B cell (primary cell): ENCODE results near the gene CMTM1. TPM values are rescaled to one million over a fixed set of nuclear protein-coding genes. Genes with fewer than 3 reads are reported as not detected.
"Not testable (repeated sequence)": the region's sequence is repeated elsewhere in the genome, so short reads cannot be mapped to it uniquely, and the experiment has no call there.

Experiments
- ATAC-seq: fragments of 200-7000 bp; cut with Tn5 transposase; one replicate; pipeline ENCODE4 v1.10.0; 2021; ENCODE audit warnings: low read depth, mild to moderate bottlenecking, moderate number of reproducible peaks, moderate library complexity
- CTCF ChIA-PET: fragments of 350-600 bp; sonication (Branson Sonifier 250); formaldehyde crosslinking; loops from one replicate; lab custom pipeline; 2021; ENCODE audit warnings: antibody characterized with exemption, inconsistent platforms; lab: Charles Lee
- POLR2A ChIA-PET: fragments of 350-600 bp; sonication (Branson Sonifier 250); formaldehyde crosslinking; loops from one replicate; lab custom pipeline; 2021; ENCODE audit warnings: antibody characterized with exemption; lab: Charles Lee
- DNase-seq: peaks from one replicate; pipeline ENCODE4 v3.0.0; 2013
- H2AFZ ChIP-seq: 2 replicates; pipeline ENCODE4 v1.6.1; 2012; ENCODE audit warnings: mild to moderate bottlenecking, low read depth, low read length; ENCODE audit not compliant: insufficient read depth, poor library complexity, severe bottlenecking
- H3K27ac ChIP-seq, 2 donors: 1 replicate in 1 of 2; 2 replicates in 1 of 2; pipeline ENCODE4 v1.5.1; 2012 to 2013; ENCODE audit warnings: low read length in 2 of 2, mild to moderate bottlenecking in 2 of 2, moderate library complexity in 1 of 2
- H3K27me3 ChIP-seq, 4 experiments: fragments of 200-600 bp in 1 of 4; sonication (generic) in 1 of 4; replicated peaks in 1 of 4; 1 replicate in 2 of 4; 2 replicates in 2 of 4; pipeline versions ENCODE4 v1.6.1 to v1.7.0; 2013 to 2016; ENCODE audit warnings: low read length in 3 of 4, mild to moderate bottlenecking in 2 of 4, mixed read lengths in 1 of 4, moderate library complexity in 1 of 4; ENCODE audit not compliant: insufficient read depth in 4 of 4, control insufficient read depth in 3 of 4; ENCODE audit errors: control extremely low read depth in 1 of 4
- H3K36me3 ChIP-seq, 2 experiments: replicated peaks in 1 of 2; 1 replicate in 1 of 2; 2 replicates in 1 of 2; pipeline versions ENCODE4 v1.6.1 to v1.7.1; 2013; ENCODE audit warnings: low read length in 1 of 2; ENCODE audit not compliant: insufficient read depth in 2 of 2, control insufficient read depth in 1 of 2; ENCODE audit errors: control extremely low read depth in 1 of 2, extremely low read depth in 1 of 2
- H3K4me1 ChIP-seq, 2 donors: fragments of 200-600 bp in 1 of 2; sonication (generic) in 1 of 2; 1 replicate in 1 of 2; 2 replicates in 1 of 2; pipeline versions ENCODE4 v1.5.1 to v1.6.1; 2013 to 2017; ENCODE audit warnings: low read length in 2 of 2; ENCODE audit not compliant: control insufficient read depth in 2 of 2, insufficient read depth in 2 of 2
- H3K4me2 ChIP-seq: replicated peaks from 2 replicates; pipeline ENCODE3; 2012; ENCODE audit warnings: mild to moderate bottlenecking, low read depth, low read length; ENCODE audit not compliant: poor library complexity, severe bottlenecking
- H3K4me3 ChIP-seq, 5 experiments: fragments of 200-600 bp in 1 of 5; sonication (generic) in 1 of 5; 1 replicate in 3 of 5; 2 replicates in 2 of 5; pipeline versions ENCODE4 v1.5.1 to v1.7.0; 2011 to 2016; ENCODE audit warnings: low read length in 4 of 5, mild to moderate bottlenecking in 4 of 5, low read depth in 2 of 5, control low read depth in 1 of 5, moderate library complexity in 1 of 5; ENCODE audit not compliant: insufficient read depth in 1 of 5; ENCODE audit errors: control extremely low read depth in 1 of 5, extremely low read depth in 1 of 5
- H3K79me2 ChIP-seq: fragments of 200-600 bp; sonication (generic); one replicate; pipeline ENCODE4 v1.6.0; 2016; ENCODE audit warnings: low read length; ENCODE audit not compliant: control insufficient read depth, insufficient read depth
- H3K9ac ChIP-seq: fragments of 200-600 bp; sonication (generic); 2 replicates; pipeline ENCODE4 v1.6.1; 2017; ENCODE audit warnings: mild to moderate bottlenecking, low read length, moderate library complexity
- H3K9me3 ChIP-seq, 3 donors: one replicate each; pipeline versions ENCODE4 v1.6.1 to v1.7.1; 2013; ENCODE audit warnings: low read length in 2 of 3; ENCODE audit not compliant: control insufficient read depth in 2 of 3, insufficient read depth in 1 of 3; ENCODE audit errors: control extremely low read depth in 1 of 3
- H4K20me1 ChIP-seq: 2 replicates; pipeline ENCODE4 v1.6.0; 2012; ENCODE audit warnings: mild to moderate bottlenecking, low read length; ENCODE audit not compliant: insufficient read depth, control insufficient read depth, poor library complexity, severe bottlenecking
- H3K27ac Mint-ChIP-seq: one replicate; pipeline ENCODE4 v1.8.0; 2021; ENCODE audit warnings: mixed read lengths
- H3K27me3 Mint-ChIP-seq: one replicate; pipeline ENCODE4 v1.8.0; 2021; ENCODE audit warnings: mixed read lengths
- H3K4me1 Mint-ChIP-seq: one replicate; pipeline ENCODE4 v1.8.0; 2021; ENCODE audit warnings: mixed read lengths
- H3K4me3 Mint-ChIP-seq: one replicate; pipeline ENCODE4 v1.8.0; 2021; ENCODE audit warnings: mixed read lengths
- H3K9me3 Mint-ChIP-seq: one replicate; pipeline ENCODE4 v1.8.0; 2022; ENCODE audit warnings: mixed read lengths; ENCODE audit not compliant: insufficient read depth
- EZH2 ChIP-seq: IDR thresholded peaks from 2 replicates; pipeline ENCODE4 v1.6.1; 2012; ENCODE audit warnings: borderline replicate concordance, low read depth, mild to moderate bottlenecking, moderate library complexity, low read length; ENCODE audit not compliant: insufficient read depth, poor library complexity, severe bottlenecking
- WGBS: methylation state at CpG from one replicate; pipeline ENCODE4 v1.1.5; 2013; ENCODE audit warnings: missing lambda C conversion rate; ENCODE audit not compliant: insufficient coverage; 5-methylcytosine and 5-hydroxymethylcytosine counted together
- intact Hi-C: fragments of 100-400 bp; cut with micrococcal nuclease; formaldehyde crosslinking; loops from one replicate; pipeline ENCODE4 v1.10.0; 2022
- polyA plus RNA-seq: library from polyadenylated mRNA; depleted of rRNA; stranded (reverse); fragments of >200 nt; gene quantifications from 2 replicates; pipeline ENCODE4 v1.2.3, GENCODE V29; 2012
- total RNA-seq, 2 donors: library from RNA; stranded (reverse); fragments of 120-200 nt in 1 of 2; gene quantifications; 1 replicate in 1 of 2; 2 replicates in 1 of 2; pipeline versions ENCODE4 v1.2.3 to v1.2.4, GENCODE V29; 2013 to 2022
- TF ChIP-seq, protein P1 (sequence below): fragments of 200-600 bp; IDR thresholded peaks from one replicate; pipeline ENCODE4 v1.8.0; 2022; ENCODE audit warnings: antibody characterized with exemption, mild to moderate bottlenecking

Gene CMTM1
- total and polyA plus RNA-seq, 2 donors (not counting 1 experiment from before 2014, with no cell fraction given), result 1.6 to 5.9 TPM

DNA sequence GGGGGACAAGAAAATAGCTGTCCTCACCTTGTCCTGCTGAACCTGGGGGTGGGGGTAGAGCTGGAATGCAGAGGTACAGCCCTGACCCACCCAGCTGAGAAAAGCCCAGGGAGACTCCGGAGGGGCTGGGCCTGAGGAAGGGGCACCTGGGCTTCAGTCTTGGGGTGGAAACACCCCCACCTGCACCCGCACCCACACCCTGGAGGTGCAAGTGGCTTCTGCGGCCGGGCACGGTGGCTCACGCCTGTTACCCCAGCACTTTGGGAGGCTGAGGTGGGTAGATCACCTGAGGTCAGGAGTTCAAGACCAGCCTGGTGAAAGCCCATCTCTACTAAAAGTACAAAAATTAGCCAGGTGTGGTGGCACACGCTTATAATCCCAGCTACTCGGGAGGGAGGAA lies 45.7 kb downstream of the CMTM1 start:
- POLR2A ChIA-PET, H3K36me3 ChIP-seq, DNase-seq, H3K79me2 ChIP-seq, H3K27ac ChIP-seq, H3K27ac Mint-ChIP-seq, H3K4me3 Mint-ChIP-seq, H3K4me2 ChIP-seq, H2AFZ ChIP-seq, ATAC-seq, H3K9me3 ChIP-seq, H3K4me3 ChIP-seq, H3K9me3 Mint-ChIP-seq, H3K9ac ChIP-seq, intact Hi-C loops: not testable (repeated sequence)
- CTCF ChIA-PET, result interaction anchor here (0.8 kb wide), 1 partner anchor 39 kb away, joined by 3 read pairs; no protein-coding TSS in a partner anchor
- 100% methylated on average over 3 of the region's 8 CpGs for WGBS
- peaks cover 0 to 16% (median 7%) of the 10 kb centered on the region in 4 experiments for H3K27me3 ChIP-seq
- H3K27me3 Mint-ChIP-seq, result peaks cover 12% of the 10 kb centered on the region
- peaks cover 26% of the 10 kb centered on the region for H4K20me1 ChIP-seq
- H3K4me1 Mint-ChIP-seq, result peaks cover 13% of the 10 kb centered on the region
- H3K4me1 ChIP-seq, result peaks cover 18% of the 10 kb centered on the region in 2 donors

DNA sequence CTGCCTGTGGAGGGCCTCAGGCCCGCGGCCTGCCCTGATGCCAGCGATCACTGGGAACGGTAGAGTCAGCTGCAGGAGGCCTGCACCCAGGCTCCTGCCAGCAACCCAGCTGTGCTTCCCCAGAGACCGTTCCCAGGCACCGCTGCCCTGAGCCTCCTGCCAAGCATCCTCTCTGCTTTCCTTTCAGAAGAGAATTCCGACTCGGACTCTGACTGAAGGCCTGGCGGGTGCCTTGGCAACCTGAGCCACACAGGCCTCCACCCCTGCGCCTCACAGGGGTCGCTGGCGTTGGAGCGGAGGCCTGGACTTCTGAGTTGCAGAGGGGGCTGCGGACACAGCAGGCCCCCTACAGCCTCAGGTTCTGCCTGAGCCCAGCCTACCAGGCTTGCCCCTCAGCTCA lies 46.2 kb downstream of the CMTM1 start:
- TF ChIP-seq, protein P1, sequence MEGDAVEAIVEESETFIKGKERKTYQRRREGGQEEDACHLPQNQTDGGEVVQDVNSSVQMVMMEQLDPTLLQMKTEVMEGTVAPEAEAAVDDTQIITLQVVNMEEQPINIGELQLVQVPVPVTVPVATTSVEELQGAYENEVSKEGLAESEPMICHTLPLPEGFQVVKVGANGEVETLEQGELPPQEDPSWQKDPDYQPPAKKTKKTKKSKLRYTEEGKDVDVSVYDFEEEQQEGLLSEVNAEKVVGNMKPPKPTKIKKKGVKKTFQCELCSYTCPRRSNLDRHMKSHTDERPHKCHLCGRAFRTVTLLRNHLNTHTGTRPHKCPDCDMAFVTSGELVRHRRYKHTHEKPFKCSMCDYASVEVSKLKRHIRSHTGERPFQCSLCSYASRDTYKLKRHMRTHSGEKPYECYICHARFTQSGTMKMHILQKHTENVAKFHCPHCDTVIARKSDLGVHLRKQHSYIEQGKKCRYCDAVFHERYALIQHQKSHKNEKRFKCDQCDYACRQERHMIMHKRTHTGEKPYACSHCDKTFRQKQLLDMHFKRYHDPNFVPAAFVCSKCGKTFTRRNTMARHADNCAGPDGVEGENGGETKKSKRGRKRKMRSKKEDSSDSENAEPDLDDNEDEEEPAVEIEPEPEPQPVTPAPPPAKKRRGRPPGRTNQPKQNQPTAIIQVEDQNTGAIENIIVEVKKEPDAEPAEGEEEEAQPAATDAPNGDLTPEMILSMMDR, result no peak
- TF ChIP-seq EZH2, result no peak
- Histone ChIP-seq H3K9me3 (no peaks in the 10 kb centered on the region), H3K27ac (no peak overlapping the region), H3K9ac (no peak overlapping the region), H3K79me2 (no peaks in the 10 kb centered on the region), H3K4me1 (peaks cover 13% of the 10 kb centered on the region in 2 donors), H2AFZ (no peak overlapping the region), H3K4me3 (no peak overlapping the region), H3K4me2 (no peak overlapping the region), H4K20me1 (peaks cover 20% of the 10 kb centered on the region), H3K36me3 (peaks cover 0 to 4% of the 10 kb centered on the region in 2 experiments), H3K27me3 (peaks cover 0 to 13% (median 5%) of the 10 kb centered on the region in 4 experiments)
- POLR2A ChIA-PET, result no interaction called here
- peaks cover 12% of the 10 kb centered on the region for H3K27me3 Mint-ChIP-seq
- DNase-seq (no peak), ATAC-seq (no peak)
- H3K9me3 Mint-ChIP-seq, result no peaks in the 10 kb centered on the region
- H3K4me1 Mint-ChIP-seq, result peaks cover 9% of the 10 kb centered on the region
- 96% methylated on average over 14 of the region's 14 CpGs for WGBS
- CTCF ChIA-PET, result no interaction called here
- no peak overlapping the region for H3K27ac Mint-ChIP-seq
- H3K4me3 Mint-ChIP-seq, result no peak overlapping the region
- intact Hi-C loops, result no loop called here
